Hepatocyte (in vitro differentiated cells): ENCODE results near the gene POLR1E. TPM values are rescaled to one million over a fixed set of nuclear protein-coding genes. Genes with fewer than 3 reads are reported as not detected.

ENCODE experiments used
- DNase-seq: peaks from one replicate; pipeline ENCODE4 v3.0.0-alpha.2; 2016; ENCODE audit warnings: low spot score
- H2AFZ ChIP-seq: fragments of 200-600 bp; sonication (generic); 2 replicates; pipeline ENCODE4 v1.6.0; 2016; ENCODE audit warnings: antibody characterized with exemption, mild to moderate bottlenecking
- H3K27ac ChIP-seq: fragments of 200-600 bp; sonication (generic); 2 replicates; pipeline ENCODE4 v1.5.1; 2016; ENCODE audit warnings: mild to moderate bottlenecking
- H3K27me3 ChIP-seq: fragments of 200-600 bp; sonication (generic); 2 replicates; pipeline ENCODE4 v1.6.1; 2016
- H3K36me3 ChIP-seq: fragments of 200-600 bp; sonication (generic); replicated peaks from 2 replicates; pipeline ENCODE4 v1.5.1; 2016; ENCODE audit warnings: low read depth; ENCODE audit not compliant: insufficient read depth
- H3K4me1 ChIP-seq: fragments of 200-600 bp; sonication (generic); 2 replicates; pipeline ENCODE4 v1.5.1; 2016; ENCODE audit warnings: mild to moderate bottlenecking, moderate library complexity; ENCODE audit not compliant: insufficient read depth
- H3K4me2 ChIP-seq: fragments of 200-600 bp; sonication (generic); 2 replicates; pipeline ENCODE4 v1.6.0; 2016
- H3K4me3 ChIP-seq: fragments of 200-600 bp; sonication (generic); 2 replicates; pipeline ENCODE4 v1.5.1; 2016; ENCODE audit warnings: mild to moderate bottlenecking
- H3K79me2 ChIP-seq: fragments of 200-600 bp; sonication (generic); 2 replicates; pipeline ENCODE4 v1.6.0; 2017; ENCODE audit warnings: mild to moderate bottlenecking
- H3K9me2 ChIP-seq: fragments of 200-600 bp; sonication (generic); replicated peaks from 2 replicates; pipeline ENCODE4 v1.6.0; 2017; ENCODE audit warnings: mild to moderate bottlenecking; ENCODE audit not compliant: insufficient read depth
- H3K9me3 ChIP-seq: fragments of 200-600 bp; sonication (generic); 2 replicates; pipeline ENCODE4 v1.5.1; 2016; ENCODE audit warnings: low read depth, mild to moderate bottlenecking
- H4K20me1 ChIP-seq: fragments of 200-600 bp; sonication (generic); 2 replicates; pipeline ENCODE4 v1.6.0; 2016; ENCODE audit warnings: mild to moderate bottlenecking; ENCODE audit not compliant: insufficient read depth, poor library complexity, severe bottlenecking
- CTCF ChIP-seq: fragments of 200-600 bp; sonication (generic); IDR thresholded peaks from 2 replicates; pipeline ENCODE4 v1.5.1; 2016; ENCODE audit warnings: antibody characterized with exemption, mild to moderate bottlenecking; ENCODE audit not compliant: poor library complexity
- EZH2 ChIP-seq: fragments of 200-600 bp; sonication (generic); IDR thresholded peaks from 2 replicates; pipeline ENCODE4 v1.6.1; 2016; ENCODE audit warnings: antibody characterized with exemption, mild to moderate bottlenecking, borderline replicate concordance
- EZH2phosphoT487 ChIP-seq: fragments of 200-600 bp; sonication (generic); IDR thresholded peaks from one replicate; pipeline ENCODE4 v1.6.1; 2018; ENCODE audit warnings: antibody characterized with exemption, mild to moderate bottlenecking, low read depth, moderate library complexity; ENCODE audit not compliant: unreplicated experiment, severe bottlenecking
- WGBS: methylation state at CpG from one replicate; pipeline ENCODE4 v1.1.6; 2016; ENCODE audit warnings: low lambda C conversion rate; ENCODE audit errors: missing lambda C conversion rate; 5-methylcytosine and 5-hydroxymethylcytosine counted together
- polyA plus RNA-seq: library from polyadenylated mRNA; unstranded; fragments of >200 nt; fragmentation: Nextera tagmentation; extraction: Ambion mirVana; gene quantifications from 2 replicates; pipeline ENCODE4 v1.2.1, GENCODE V29; 2016
- total RNA-seq: library from RNA; depleted of rRNA; stranded (reverse); fragments of >200 nt; gene quantifications from 2 replicates; pipeline ENCODE4 v1.2.3, GENCODE V29; 2014

Gene POLR1E
- total and polyA plus RNA-seq, 2 experiments from 2014 or later: 8.4 to 13.3 TPM

GRCh38 chr9:37504605-37505004 is 18.9 kb downstream of the POLR1E start:
- 88% methylated on average over 5 of the region's 5 CpGs for WGBS
- no peaks in the 10 kb centered on the region for H3K79me2 ChIP-seq
- no peaks in the 10 kb centered on the region for H3K4me1 ChIP-seq
- no peak overlapping the region for H3K4me2 ChIP-seq
- no peaks in the 10 kb centered on the region for H3K9me3 ChIP-seq
- DNase-seq: no peak
- no peak overlapping the region for H3K4me3 ChIP-seq
- no peak overlapping the region for H3K27ac ChIP-seq
- H2AFZ ChIP-seq: no peak overlapping the region
- H4K20me1 ChIP-seq: no peaks in the 10 kb centered on the region
- TF ChIP-seq EZH2phosphoT487 (no peak), CTCF (no peak), EZH2 (no peak)
- H3K27me3 ChIP-seq: no peaks in the 10 kb centered on the region
- no peaks in the 10 kb centered on the region for H3K9me2 ChIP-seq
- no peaks in the 10 kb centered on the region for H3K36me3 ChIP-seq

- TF ChIP-seq EZH2 (no peak), CTCF (no peak), EZH2phosphoT487 (no peak)
- H3K4me2 ChIP-seq: no peak overlapping the region
Measured at GRCh38 chr9:37507566-37508134, 21.9 kb downstream of the POLR1E start.

GRCh38 chr9:37508135-37508833 is 22.5 kb downstream of the POLR1E start:
- 90% methylated on average over 5 of the region's 5 CpGs for WGBS
- no peaks in the 10 kb centered on the region for H3K36me3 ChIP-seq
- H3K4me3 ChIP-seq: no peak overlapping the region
- no peaks in the 10 kb centered on the region for H3K9me3 ChIP-seq
- no peaks in the 10 kb centered on the region for H3K4me1 ChIP-seq
- no peaks in the 10 kb centered on the region for H3K9me2 ChIP-seq
- no peak overlapping the region for H2AFZ ChIP-seq
- no peaks in the 10 kb centered on the region for H3K27me3 ChIP-seq
- H3K4me2 ChIP-seq: no peak overlapping the region
- DNase-seq: peak; percentile 36
- no peaks in the 10 kb centered on the region for H4K20me1 ChIP-seq
- peak overlapping the region; percentile 62 for H3K27ac ChIP-seq
- no peaks in the 10 kb centered on the region for H3K79me2 ChIP-seq
- TF ChIP-seq EZH2phosphoT487: no peak
- no peak for TF ChIP-seq CTCF

More at GRCh38 chr9:37507566-37508134, 21.9 kb downstream of the POLR1E start:
- H3K4me1 ChIP-seq: no peaks in the 10 kb centered on the region
- no peaks in the 10 kb centered on the region for H3K27me3 ChIP-seq
- WGBS: 93% methylated on average over 11 of the region's 11 CpGs
- H3K9me3 ChIP-seq: no peaks in the 10 kb centered on the region
- H3K9me2 ChIP-seq: no peaks in the 10 kb centered on the region
- no peak overlapping the region for H2AFZ ChIP-seq
- H4K20me1 ChIP-seq: no peaks in the 10 kb centered on the region
- H3K36me3 ChIP-seq: no peaks in the 10 kb centered on the region
- H3K27ac ChIP-seq: no peak overlapping the region
- H3K79me2 ChIP-seq: no peaks in the 10 kb centered on the region
- no peak for DNase-seq
- no peak overlapping the region for H3K4me3 ChIP-seq
